GM12878 (cell line): ENCODE data around the gene MARCHF2. TPM values are rescaled to one million over a fixed set of nuclear protein-coding genes. Genes with fewer than 3 reads are reported as not detected.

Experiments
- BMI1 ChIP-seq: fragments of 450-650 bp; IDR thresholded peaks from 2 replicates; pipeline ENCODE4 v1.6.1; 2016; ENCODE audit warnings: mild to moderate bottlenecking, moderate library complexity, borderline replicate concordance
- CBX5 ChIP-seq: sonication (generic); IDR thresholded peaks from 2 replicates; pipeline ENCODE4 v1.6.1; 2016; ENCODE audit warnings: low read depth, moderate library complexity, mild to moderate bottlenecking, inconsistent platforms
- E4F1 ChIP-seq: fragments of 450-650 bp; IDR thresholded peaks from 2 replicates; pipeline ENCODE4 v1.6.1; 2018; ENCODE audit warnings: borderline replicate concordance, mild to moderate bottlenecking; ENCODE audit not compliant: partially characterized antibody
- NR2F1 ChIP-seq: fragments of 450-650 bp; conservative IDR thresholded peaks from 2 replicates; pipeline ENCODE4 v1.6.1; 2017; ENCODE audit warnings: mild to moderate bottlenecking
- PAX5 ChIP-seq: IDR thresholded peaks from 2 replicates; pipeline ENCODE4 v1.6.1; 2011; ENCODE audit warnings: low read depth, low read length, borderline replicate concordance
- PAX8 ChIP-seq: fragments of 450-650 bp; IDR thresholded peaks from 2 replicates; pipeline ENCODE4 v1.6.1; 2017; ENCODE audit warnings: mild to moderate bottlenecking, moderate library complexity
- RAD51 ChIP-seq: fragments of 450-650 bp; IDR thresholded peaks from 2 replicates; pipeline ENCODE4 v1.6.1; 2016; ENCODE audit warnings: moderate library complexity, mild to moderate bottlenecking, inconsistent platforms
- TARDBP ChIP-seq: IDR thresholded peaks from 2 replicates; pipeline ENCODE4 v1.6.1; 2016; ENCODE audit warnings: borderline replicate concordance
- TCF7 ChIP-seq: IDR thresholded peaks from 2 replicates; pipeline ENCODE4 v1.6.1; 2014; ENCODE audit warnings: antibody characterized with exemption, borderline replicate concordance
- ZBTB33 ChIP-seq: fragments of 450-650 bp; IDR thresholded peaks from 2 replicates; pipeline ENCODE4 v1.6.1; 2017; ENCODE audit warnings: mild to moderate bottlenecking
- ZNF384 ChIP-seq: IDR thresholded peaks from 2 replicates; pipeline ENCODE4 v1.6.1; 2012; ENCODE audit warnings: low read depth, mild to moderate bottlenecking, low read length, improper control_type of control experiment, borderline replicate concordance
- polyA plus RNA-seq, 11 experiments: library from polyadenylated mRNA; depleted of rRNA in 4 of 11; unstranded in 6 of 11; stranded (reverse) in 5 of 11; fragments of >200 nt; fragmentation: Nextera tagmentation in 4 of 11; fragmentation: Illumina TruSeq in 1 of 11; extraction: Ambion mirVana in 4 of 11; extraction: Trizol in 1 of 11; gene quantifications; 1 replicate in 1 of 11; 2 replicates in 10 of 11; pipeline versions ENCODE4 v1.2.1 to v1.2.3, GENCODE V29; 2011 to 2016; ENCODE audit warnings: inconsistent platforms in 2 of 11, missing spikeins in 2 of 11, low read depth in 1 of 11
- total RNA-seq, 4 experiments: library from RNA; depleted of rRNA in 3 of 4; stranded (reverse); fragments of >200 nt in 3 of 4; fragmentation: Illumina TruSeq in 1 of 4; extraction: Trizol in 1 of 4; gene quantifications; 2 replicates each; pipeline versions ENCODE4 v1.2.1 to v1.2.3, GENCODE V29; 2013 to 2021

MARCHF2 gene
- total and polyA plus RNA-seq, 10 of the 15 experiments (the other 5 are each of a cell fraction or from before 2014, with no cell fraction given), result 1.6 to 30.3 (median 10.8) TPM

GRCh38 chr19:8366961-8367326, 46.2 kb upstream of the MARCHF2 start (continued):
- TF ChIP-seq TCF7 (no peak), PAX5 (no peak), ZBTB33 (no peak), RAD51 (no peak), CBX5 (no peak), ZNF384 (no peak), TARDBP (no peak), BMI1 (no peak), PAX8 (no peak), E4F1 (no peak), NR2F1 (no peak)
